Keratinocyte (primary cell): ENCODE measurements around the gene MYO7B. TPM values are rescaled to one million over a fixed set of nuclear protein-coding genes. Genes with fewer than 3 reads are reported as not detected.

Source experiments
- DNase-seq: peaks from one replicate; pipeline ENCODE4 v3.0.0-alpha.2; 2011; ENCODE audit warnings: low read depth, missing footprints, low spot score
- FAIRE-seq: peaks from 2 replicates; lab custom pipeline; 2011; peaks lifted over from hg19 to GRCh38; lab: Jason Lieb, UNC
- H2AFZ ChIP-seq: 2 replicates; pipeline ENCODE4 v1.6.0; 2012; ENCODE audit warnings: low read length, control low read depth, inconsistent platforms; ENCODE audit not compliant: control insufficient read depth
- H3K27ac ChIP-seq: 2 replicates; pipeline ENCODE4 v1.5.1; 2011; ENCODE audit warnings: low read length; ENCODE audit not compliant: control insufficient read depth, insufficient read depth
- H3K27me3 ChIP-seq: 3 replicates; pipeline ENCODE4 v1.6.0; 2011; ENCODE audit warnings: low read length; ENCODE audit not compliant: control insufficient read depth, insufficient read depth; ENCODE audit errors: extremely low read depth
- H3K36me3 ChIP-seq, 2 experiments: 2 replicates in 1 of 2; 3 replicates in 1 of 2; pipeline ENCODE4 v1.5.1; 2011; ENCODE audit warnings: low read length in 2 of 2, mild to moderate bottlenecking in 1 of 2; ENCODE audit not compliant: control insufficient read depth in 2 of 2, insufficient read depth in 2 of 2; ENCODE audit errors: extremely low read depth in 1 of 2
- H3K4me1 ChIP-seq: 3 replicates; pipeline ENCODE4 v1.5.1; 2011; ENCODE audit warnings: low read length; ENCODE audit not compliant: control insufficient read depth, insufficient read depth; ENCODE audit errors: extremely low read depth
- H3K4me2 ChIP-seq: 3 replicates; pipeline ENCODE4 v1.6.0; 2011; ENCODE audit warnings: low read depth, low read length; ENCODE audit not compliant: control insufficient read depth, insufficient read depth; ENCODE audit errors: extremely low read depth
- H3K4me3 ChIP-seq, 3 experiments: fragments of 200-600 bp in 1 of 3; sonication (generic) in 1 of 3; 2 replicates in 2 of 3; 3 replicates in 1 of 3; pipeline ENCODE4 v1.5.1; 2011 to 2016; ENCODE audit warnings: low read length in 3 of 3, mild to moderate bottlenecking in 3 of 3, control low read depth in 2 of 3, inconsistent platforms in 1 of 3, low read depth in 1 of 3, mixed read lengths in 1 of 3, mixed run types in 1 of 3, moderate library complexity in 1 of 3; ENCODE audit not compliant: control insufficient read depth in 2 of 3, insufficient read depth in 2 of 3; ENCODE audit errors: extremely low read depth in 1 of 3
- H3K79me2 ChIP-seq: 2 replicates; pipeline ENCODE4 v1.6.0; 2012; ENCODE audit warnings: low read length; ENCODE audit not compliant: control insufficient read depth, insufficient read depth
- H3K9ac ChIP-seq: 3 replicates; pipeline ENCODE4 v1.6.0; 2011; ENCODE audit warnings: low read length; ENCODE audit not compliant: control insufficient read depth, insufficient read depth; ENCODE audit errors: extremely low read depth
- H3K9me1 ChIP-seq: 3 replicates; pipeline ENCODE4 v1.6.0; 2011; ENCODE audit warnings: low read length; ENCODE audit not compliant: control insufficient read depth, insufficient read depth; ENCODE audit errors: extremely low read depth
- H3K9me3 ChIP-seq: 2 replicates; pipeline ENCODE4 v1.5.1; 2012; ENCODE audit warnings: low read depth, low read length; ENCODE audit not compliant: control insufficient read depth
- H4K20me1 ChIP-seq: 3 replicates; pipeline ENCODE4 v1.6.0; 2011; ENCODE audit warnings: low read length; ENCODE audit not compliant: control insufficient read depth, insufficient read depth; ENCODE audit errors: extremely low read depth
- EZH2 ChIP-seq: IDR thresholded peaks from one replicate; pipeline ENCODE4 v1.6.1; 2012; ENCODE audit warnings: inconsistent platforms, mild to moderate bottlenecking, low read length, moderate library complexity
- dilution Hi-C: fragments of 300-500 bp; cut with MboI; formaldehyde crosslinking; loops from one replicate; pipeline ENCODE4 v1.7.0; 2020; ENCODE audit warnings: low sequenced_read_pairs; ENCODE audit not compliant: extremely low pct_ligation_motif_present
- polyA plus RNA-seq, 5 experiments: library from polyadenylated mRNA; depleted of rRNA in 3 of 5; stranded (reverse) in 3 of 5; stranded (forward) in 1 of 5; unstranded in 1 of 5; fragments of >200 nt; gene quantifications; 1 replicate in 1 of 5; 2 replicates in 3 of 5; 3 replicates in 1 of 5; pipeline versions ENCODE4 v1.2.1 to v1.2.3, GENCODE V29; 2011 to 2012; ENCODE audit warnings: missing spikeins in 2 of 5, low read depth in 1 of 5, low replicate concordance in 1 of 5
- TF ChIP-seq, protein P1 (sequence below), 3 experiments: IDR thresholded peaks in 1 of 3; conservative IDR thresholded peaks in 1 of 3; optimal IDR thresholded peaks in 1 of 3; 2 replicates in 2 of 3; 3 replicates in 1 of 3; pipeline versions ENCODE3 to v1.5.1; 2011; ENCODE audit warnings: low read length in 3 of 3, mild to moderate bottlenecking in 3 of 3, moderate library complexity in 2 of 3, control low read depth in 1 of 3, inconsistent platforms in 1 of 3; ENCODE audit not compliant: insufficient read depth in 2 of 3; ENCODE audit errors: extremely low read depth in 1 of 3

Gene MYO7B
- polyA plus RNA-seq, 1 donor (not counting 4 experiments of a cell fraction or from before 2014, with no cell fraction given), result not detected

DNA sequence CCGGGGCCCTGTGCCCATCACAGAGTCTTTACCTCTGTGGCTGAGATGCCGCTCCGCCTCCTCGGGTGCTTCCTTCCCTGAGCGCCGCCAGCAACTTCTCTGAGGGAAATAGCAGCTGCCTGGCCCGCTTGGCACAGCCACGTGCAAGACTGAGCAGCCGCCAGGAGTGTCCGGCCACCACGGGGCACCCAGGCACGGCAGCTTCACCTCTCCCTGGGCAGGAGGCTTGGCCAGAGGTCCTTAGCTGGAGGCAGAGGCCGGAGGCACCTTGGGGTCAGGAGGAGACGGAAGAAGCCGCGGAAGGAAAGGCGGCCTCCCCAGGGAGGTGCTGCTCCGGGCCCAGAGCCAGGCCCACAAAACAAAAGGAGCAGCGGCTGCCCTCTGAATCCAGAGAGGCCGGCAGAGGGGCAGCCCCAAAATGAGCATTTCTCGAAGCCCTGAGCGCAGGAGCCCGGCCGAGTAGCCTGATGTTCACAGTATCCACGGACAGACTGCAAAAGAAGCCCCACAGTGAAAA is 145.9 kb downstream of the MYO7B start:
- Histone ChIP-seq H3K4me3 (no peak overlapping the region), H3K4me2 (no peak overlapping the region), H3K27ac (no peak overlapping the region), H2AFZ (no peak overlapping the region), H3K9me3 (no peaks in the 10 kb centered on the region), H4K20me1 (no peaks in the 10 kb centered on the region), H3K27me3 (peaks cover 33% of the 10 kb centered on the region), H3K36me3 (no peaks in the 10 kb centered on the region), H3K4me1 (no peaks in the 10 kb centered on the region), H3K79me2 (no peaks in the 10 kb centered on the region), H3K9me1 (no peaks in the 10 kb centered on the region), H3K9ac (no peak overlapping the region)
- FAIRE-seq, result no peak
- no peak for DNase-seq
- dilution Hi-C loops, result loop anchor here (25.0 kb wide), 1 partner anchor 94 kb away; no protein-coding TSS in a partner anchor
- TF ChIP-seq EZH2, result no peak
- TF ChIP-seq, protein P1, sequence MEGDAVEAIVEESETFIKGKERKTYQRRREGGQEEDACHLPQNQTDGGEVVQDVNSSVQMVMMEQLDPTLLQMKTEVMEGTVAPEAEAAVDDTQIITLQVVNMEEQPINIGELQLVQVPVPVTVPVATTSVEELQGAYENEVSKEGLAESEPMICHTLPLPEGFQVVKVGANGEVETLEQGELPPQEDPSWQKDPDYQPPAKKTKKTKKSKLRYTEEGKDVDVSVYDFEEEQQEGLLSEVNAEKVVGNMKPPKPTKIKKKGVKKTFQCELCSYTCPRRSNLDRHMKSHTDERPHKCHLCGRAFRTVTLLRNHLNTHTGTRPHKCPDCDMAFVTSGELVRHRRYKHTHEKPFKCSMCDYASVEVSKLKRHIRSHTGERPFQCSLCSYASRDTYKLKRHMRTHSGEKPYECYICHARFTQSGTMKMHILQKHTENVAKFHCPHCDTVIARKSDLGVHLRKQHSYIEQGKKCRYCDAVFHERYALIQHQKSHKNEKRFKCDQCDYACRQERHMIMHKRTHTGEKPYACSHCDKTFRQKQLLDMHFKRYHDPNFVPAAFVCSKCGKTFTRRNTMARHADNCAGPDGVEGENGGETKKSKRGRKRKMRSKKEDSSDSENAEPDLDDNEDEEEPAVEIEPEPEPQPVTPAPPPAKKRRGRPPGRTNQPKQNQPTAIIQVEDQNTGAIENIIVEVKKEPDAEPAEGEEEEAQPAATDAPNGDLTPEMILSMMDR (optimal IDR thresholded peaks at IDR 0.05 in 1 of 3, IDR thresholded peaks at IDR 0.05 in 1 of 3, conservative IDR thresholded peaks at IDR 0.05 in 1 of 3; ENCODE audit: extremely low read depth in 1 of 3, insufficient read depth in 2 of 3, low read length in 3 of 3), result no peak

DNA sequence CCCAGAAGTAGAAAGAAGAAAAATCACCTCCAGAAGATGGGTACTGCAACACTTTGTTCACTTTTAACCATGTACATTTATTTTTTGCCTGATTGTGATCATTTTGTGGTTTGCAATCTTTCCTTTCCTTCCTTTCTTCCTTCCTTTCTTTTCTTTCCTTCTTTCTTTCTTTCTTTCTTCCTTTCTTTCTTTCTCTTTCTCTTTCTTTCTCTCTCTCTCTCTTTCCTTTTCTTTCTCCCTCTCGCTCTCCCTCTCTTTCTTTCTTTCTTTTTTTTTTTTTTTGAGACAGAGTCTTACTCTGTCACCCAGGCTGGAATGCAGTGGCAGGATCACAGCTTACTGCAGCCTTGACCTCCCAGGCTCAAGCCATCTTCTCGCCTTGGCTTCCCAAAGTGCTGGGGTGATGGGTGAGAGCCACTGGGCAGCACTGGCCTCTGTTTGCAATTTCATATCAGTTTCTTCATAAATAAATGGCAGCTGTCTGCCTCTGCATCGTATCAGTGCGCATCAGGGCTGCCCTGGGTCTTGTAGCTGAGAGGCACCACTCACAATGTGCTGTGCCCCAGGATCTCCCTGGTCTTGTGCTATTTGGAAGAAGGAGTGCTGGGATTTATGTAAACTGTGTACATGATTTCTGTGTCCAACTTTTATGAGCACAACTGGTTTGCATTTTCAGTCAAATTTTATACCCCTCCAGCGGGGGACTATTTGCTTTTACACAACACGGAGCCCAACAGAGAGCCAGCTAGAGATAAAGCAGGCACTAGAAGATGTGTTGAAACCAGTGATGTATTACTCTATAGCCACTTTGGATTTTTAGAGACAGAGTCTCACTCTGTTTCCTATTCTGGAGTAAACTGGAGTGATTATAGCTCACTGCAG is 146.7 kb downstream of the MYO7B start:
- dilution Hi-C loops, result loop anchor here (25.0 kb wide), 1 partner anchor 95 kb away; no protein-coding TSS in a partner anchor
- TF ChIP-seq EZH2, result no peak
- TF ChIP-seq, protein P1 (optimal IDR thresholded peaks at IDR 0.05 in 1 of 3, IDR thresholded peaks at IDR 0.05 in 1 of 3, conservative IDR thresholded peaks at IDR 0.05 in 1 of 3; ENCODE audit: extremely low read depth in 1 of 3, insufficient read depth in 2 of 3, low read length in 3 of 3), result no peak
- H3K4me2 ChIP-seq, result no peak overlapping the region
- H3K4me3 ChIP-seq, result no peak overlapping the region
- no peak overlapping the region for H2AFZ ChIP-seq
- no peak for DNase-seq
- no peaks in the 10 kb centered on the region for H3K9me1 ChIP-seq
- peaks cover 24% of the 10 kb centered on the region for H3K27me3 ChIP-seq
- no peaks in the 10 kb centered on the region for H3K9me3 ChIP-seq
- H3K27ac ChIP-seq, result no peak overlapping the region
- FAIRE-seq, result no peak
- no peak overlapping the region for H3K9ac ChIP-seq
- H3K4me1 ChIP-seq, result no peaks in the 10 kb centered on the region
- H3K36me3 ChIP-seq, result no peaks in the 10 kb centered on the region
- no peaks in the 10 kb centered on the region for H4K20me1 ChIP-seq
- H3K79me2 ChIP-seq, result no peaks in the 10 kb centered on the region
